Trophoblast cell (in vitro differentiated cells and primary cell): ENCODE measurements around the gene CPXM1.

Source experiments
- DNase-seq, 2 donors: peaks; one replicate each; pipeline ENCODE4 v3.0.0-alpha.2; 2016
- H2AFZ ChIP-seq: 2 replicates; pipeline ENCODE4 v1.6.1; 2013; ENCODE audit warnings: low read length, moderate library complexity, mild to moderate bottlenecking; ENCODE audit not compliant: insufficient read depth, poor library complexity
- H2AK5ac ChIP-seq: 2 replicates; pipeline ENCODE4 v1.6.1; 2013; ENCODE audit warnings: mild to moderate bottlenecking, low read length
- H2BK120ac ChIP-seq: 2 replicates; pipeline ENCODE4 v1.6.1; 2013; ENCODE audit warnings: low read length, mild to moderate bottlenecking, moderate library complexity; ENCODE audit not compliant: insufficient read depth, poor library complexity
- H2BK12ac ChIP-seq: 2 replicates; pipeline ENCODE4 v1.6.1; 2013; ENCODE audit warnings: mild to moderate bottlenecking, low read length, moderate library complexity
- H2BK5ac ChIP-seq: 2 replicates; pipeline ENCODE4 v1.6.1; 2013; ENCODE audit warnings: low read length, low read depth, moderate library complexity, mild to moderate bottlenecking; ENCODE audit not compliant: poor library complexity
- H3K14ac ChIP-seq: 2 replicates; pipeline ENCODE4 v1.6.1; 2013; ENCODE audit warnings: mild to moderate bottlenecking, low read length
- H3K18ac ChIP-seq: 2 replicates; pipeline ENCODE4 v1.6.1; 2013; ENCODE audit warnings: mild to moderate bottlenecking, low read length
- H3K23ac ChIP-seq: 2 replicates; pipeline ENCODE4 v1.6.1; 2013; ENCODE audit warnings: low read length
- H3K27ac ChIP-seq: 2 replicates; pipeline ENCODE4 v1.5.1; 2013; ENCODE audit warnings: low read depth, mild to moderate bottlenecking, inconsistent platforms, low read length, moderate library complexity
- H3K27me3 ChIP-seq: 2 replicates; pipeline ENCODE4 v1.6.1; 2013; ENCODE audit warnings: inconsistent platforms, mild to moderate bottlenecking, low read length, moderate library complexity; ENCODE audit not compliant: insufficient read depth
- H3K36me3 ChIP-seq, 2 experiments: 1 replicate in 1 of 2; 2 replicates in 1 of 2; pipeline ENCODE4 v1.6.1; 2013; ENCODE audit warnings: low read length in 2 of 2, mild to moderate bottlenecking in 2 of 2, moderate library complexity in 1 of 2; ENCODE audit not compliant: insufficient read depth in 2 of 2, control insufficient read depth in 1 of 2
- H3K4ac ChIP-seq: 2 replicates; pipeline ENCODE4 v1.6.1; 2013; ENCODE audit warnings: low read depth, mild to moderate bottlenecking, low read length, moderate library complexity
- H3K4me1 ChIP-seq, 2 experiments: 1 replicate in 1 of 2; 2 replicates in 1 of 2; pipeline ENCODE4 v1.6.1; 2013; ENCODE audit warnings: low read length in 2 of 2, mild to moderate bottlenecking in 2 of 2, moderate library complexity in 1 of 2; ENCODE audit not compliant: insufficient read depth in 2 of 2, control insufficient read depth in 1 of 2
- H3K4me2 ChIP-seq: 2 replicates; pipeline ENCODE4 v1.6.1; 2013; ENCODE audit warnings: inconsistent platforms, mild to moderate bottlenecking, low read length, moderate library complexity
- H3K4me3 ChIP-seq: 2 replicates; pipeline ENCODE4 v1.5.1; 2013; ENCODE audit warnings: mild to moderate bottlenecking, low read depth, low read length, inconsistent platforms
- H3K79me1 ChIP-seq: one replicate; pipeline ENCODE4 v1.6.1; 2013; ENCODE audit warnings: low read length
- H3K79me2 ChIP-seq: 2 replicates; pipeline ENCODE4 v1.6.1; 2013; ENCODE audit warnings: low read length, mild to moderate bottlenecking; ENCODE audit not compliant: control insufficient read depth, insufficient read depth, poor library complexity
- H3K9ac ChIP-seq: 2 replicates; pipeline ENCODE4 v1.6.1; 2013; ENCODE audit warnings: mild to moderate bottlenecking, low read length
- H3K9me3 ChIP-seq: 2 replicates; pipeline ENCODE4 v1.6.1; 2013; ENCODE audit warnings: low read depth, mild to moderate bottlenecking, control low read depth, inconsistent platforms, low read length; ENCODE audit not compliant: insufficient read depth
- H4K12ac ChIP-seq: 2 replicates; pipeline ENCODE4 v1.6.1; 2013; ENCODE audit warnings: low read depth, mild to moderate bottlenecking, low read length, moderate library complexity
- H4K8ac ChIP-seq: 2 replicates; pipeline ENCODE4 v1.6.1; 2013; ENCODE audit warnings: low read depth, mild to moderate bottlenecking, low read length, moderate library complexity
- H4K91ac ChIP-seq: one replicate; pipeline ENCODE4 v1.6.1; 2013; ENCODE audit warnings: low read depth, mild to moderate bottlenecking, low read length, moderate library complexity
- WGBS: extraction: QIAGEN DNeasy Blood & Tissue Kit; methylation state at CpG from one replicate; pipeline ENCODE4 v1.1.7; 2013; ENCODE audit warnings: missing lambda C conversion rate; ENCODE audit not compliant: insufficient read length, insufficient coverage; ENCODE audit errors: extremely low coverage; 5-methylcytosine and 5-hydroxymethylcytosine counted together

The CPXM1 gene

DNA sequence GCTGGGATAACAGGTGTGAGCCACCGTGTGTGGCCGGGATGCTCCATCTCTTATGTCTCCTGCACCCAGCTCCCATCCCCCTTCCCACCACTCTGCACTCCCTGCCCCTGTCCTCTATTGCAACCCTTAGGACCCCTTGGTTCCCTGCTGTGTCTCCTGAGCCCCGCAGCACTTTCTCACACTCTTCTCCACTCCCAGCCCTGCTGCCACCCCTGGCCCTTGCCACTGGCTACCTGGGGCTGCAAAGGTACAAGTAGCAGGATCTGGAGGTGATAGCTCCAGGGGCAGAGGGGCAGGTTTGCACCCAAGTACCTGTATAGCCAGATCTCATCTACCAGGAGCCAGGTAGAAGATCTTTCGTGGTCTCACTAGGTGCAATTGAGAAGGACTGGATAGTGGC, 6.6 kb upstream of the CPXM1 start:
- WGBS: no CpG with 5 or more reads among the region's 4 CpGs
- Histone ChIP-seq H3K4ac (no peak overlapping the region), H3K4me2 (no peak overlapping the region), H3K23ac (no peak overlapping the region), H3K9ac (no peak overlapping the region), H3K27me3 (peaks cover 37% of the 10 kb centered on the region), H2BK12ac (no peak overlapping the region), H2AK5ac (no peak overlapping the region), H3K14ac (no peak overlapping the region), H3K27ac (no peak overlapping the region), H3K18ac (no peak overlapping the region), H2AFZ (no peak overlapping the region), H4K12ac (no peak overlapping the region), H3K79me2 (no peaks in the 10 kb centered on the region), H3K79me1 (no peaks in the 10 kb centered on the region), H3K4me3 (no peak overlapping the region), H4K8ac (no peak overlapping the region), H4K91ac (no peak overlapping the region), H2BK5ac (no peak overlapping the region), H3K36me3 (no peaks in the 10 kb centered on the region), H3K9me3 (peaks cover 2% of the 10 kb centered on the region), H2BK120ac (no peak overlapping the region), H3K4me1 (peaks cover 0 to 3% of the 10 kb centered on the region in 2 experiments)
- DNase-seq: no peak

DNA sequence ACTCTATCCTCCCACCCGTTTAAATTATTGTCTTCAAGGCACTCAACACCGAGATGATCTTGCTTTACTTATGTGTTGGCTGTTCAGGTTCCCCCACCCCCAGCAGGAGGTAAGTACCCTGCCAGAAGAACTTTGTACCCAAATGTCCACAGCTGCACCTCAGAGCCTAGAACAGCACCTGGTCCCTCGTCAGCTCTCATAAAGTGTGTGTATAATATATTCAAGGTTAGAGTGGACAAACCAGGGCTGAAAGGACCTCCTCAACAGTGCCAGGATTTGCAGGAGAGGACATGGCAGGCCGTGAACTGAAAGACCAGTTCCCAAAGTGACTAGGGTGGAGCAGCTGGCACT, 5.9 kb upstream of the CPXM1 start:
- Histone ChIP-seq H3K9ac (no peak overlapping the region), H2AFZ (no peak overlapping the region), H2BK120ac (no peak overlapping the region), H2BK5ac (no peak overlapping the region), H3K14ac (no peak overlapping the region), H3K23ac (no peak overlapping the region), H3K4me2 (no peak overlapping the region), H2AK5ac (no peak overlapping the region), H3K18ac (no peak overlapping the region), H3K27me3 (peaks cover 42% of the 10 kb centered on the region), H2BK12ac (no peak overlapping the region), H3K4ac (no peak overlapping the region), H3K4me1 (peaks cover 0 to 3% of the 10 kb centered on the region in 2 experiments), H3K36me3 (no peaks in the 10 kb centered on the region), H3K79me2 (no peaks in the 10 kb centered on the region), H4K91ac (no peak overlapping the region), H4K8ac (no peak overlapping the region), H3K9me3 (peaks cover 2% of the 10 kb centered on the region), H3K79me1 (no peaks in the 10 kb centered on the region), H3K4me3 (no peak overlapping the region), H4K12ac (no peak overlapping the region), H3K27ac (no peak overlapping the region)
- no peak for DNase-seq
- no CpG with 5 or more reads among the region's 4 CpGs for WGBS

DNA sequence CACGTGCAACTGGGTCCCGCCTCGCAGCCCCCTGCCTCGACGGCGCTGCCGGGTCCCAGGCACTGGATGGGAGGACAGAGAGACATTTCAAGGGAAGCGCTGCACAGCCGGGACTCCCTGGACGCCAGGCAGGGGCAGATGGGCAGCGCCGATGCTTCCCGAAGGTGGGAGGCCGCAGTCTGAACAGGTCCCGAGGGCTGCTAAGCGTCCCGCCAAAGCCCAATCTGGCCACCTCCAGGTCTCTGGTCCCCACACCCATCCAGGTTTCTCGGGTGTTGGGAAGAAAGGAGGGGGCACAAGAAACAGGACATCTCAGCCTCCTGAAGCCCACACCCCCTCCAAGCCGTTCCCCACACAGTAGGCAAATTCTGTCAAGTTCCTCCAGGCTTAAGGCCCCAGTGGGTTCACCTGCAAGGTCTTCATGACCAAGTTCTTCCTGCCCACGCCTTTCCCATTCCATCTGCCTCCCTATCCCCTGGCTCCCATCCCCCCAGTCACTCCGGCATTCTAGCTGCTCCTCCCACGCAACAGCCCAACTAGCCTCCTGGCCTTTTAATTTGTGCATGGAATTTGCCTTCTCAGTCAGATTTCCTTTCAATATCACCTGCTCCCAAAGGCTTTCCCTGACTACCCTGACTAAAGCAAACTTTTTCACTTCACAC, 5.4 kb upstream of the CPXM1 start:
- H2BK120ac ChIP-seq: no peak overlapping the region
- no CpG with 5 or more reads among the region's 22 CpGs for WGBS
- H2AK5ac ChIP-seq: no peak overlapping the region
- DNase-seq: no peak
- H3K36me3 ChIP-seq: no peaks in the 10 kb centered on the region
- H3K79me1 ChIP-seq: no peaks in the 10 kb centered on the region
- no peak overlapping the region for H3K4ac ChIP-seq
- H3K23ac ChIP-seq: no peak overlapping the region
- H3K27me3 ChIP-seq: peaks cover 47% of the 10 kb centered on the region
- no peak overlapping the region for H3K4me2 ChIP-seq
- H3K4me3 ChIP-seq: peak overlapping the region; percentile 1
- H2BK5ac ChIP-seq: no peak overlapping the region
- H3K4me1 ChIP-seq: peaks cover 0 to 3% of the 10 kb centered on the region in 2 experiments
- no peak overlapping the region for H2AFZ ChIP-seq
- no peak overlapping the region for H2BK12ac ChIP-seq
- no peak overlapping the region for H4K8ac ChIP-seq
- no peaks in the 10 kb centered on the region for H3K79me2 ChIP-seq
- H3K9ac ChIP-seq: no peak overlapping the region
- no peak overlapping the region for H3K27ac ChIP-seq
- H3K9me3 ChIP-seq: peaks cover 2% of the 10 kb centered on the region
- H4K12ac ChIP-seq: no peak overlapping the region
- H4K91ac ChIP-seq: no peak overlapping the region
- no peak overlapping the region for H3K18ac ChIP-seq
- H3K14ac ChIP-seq: no peak overlapping the region

DNA sequence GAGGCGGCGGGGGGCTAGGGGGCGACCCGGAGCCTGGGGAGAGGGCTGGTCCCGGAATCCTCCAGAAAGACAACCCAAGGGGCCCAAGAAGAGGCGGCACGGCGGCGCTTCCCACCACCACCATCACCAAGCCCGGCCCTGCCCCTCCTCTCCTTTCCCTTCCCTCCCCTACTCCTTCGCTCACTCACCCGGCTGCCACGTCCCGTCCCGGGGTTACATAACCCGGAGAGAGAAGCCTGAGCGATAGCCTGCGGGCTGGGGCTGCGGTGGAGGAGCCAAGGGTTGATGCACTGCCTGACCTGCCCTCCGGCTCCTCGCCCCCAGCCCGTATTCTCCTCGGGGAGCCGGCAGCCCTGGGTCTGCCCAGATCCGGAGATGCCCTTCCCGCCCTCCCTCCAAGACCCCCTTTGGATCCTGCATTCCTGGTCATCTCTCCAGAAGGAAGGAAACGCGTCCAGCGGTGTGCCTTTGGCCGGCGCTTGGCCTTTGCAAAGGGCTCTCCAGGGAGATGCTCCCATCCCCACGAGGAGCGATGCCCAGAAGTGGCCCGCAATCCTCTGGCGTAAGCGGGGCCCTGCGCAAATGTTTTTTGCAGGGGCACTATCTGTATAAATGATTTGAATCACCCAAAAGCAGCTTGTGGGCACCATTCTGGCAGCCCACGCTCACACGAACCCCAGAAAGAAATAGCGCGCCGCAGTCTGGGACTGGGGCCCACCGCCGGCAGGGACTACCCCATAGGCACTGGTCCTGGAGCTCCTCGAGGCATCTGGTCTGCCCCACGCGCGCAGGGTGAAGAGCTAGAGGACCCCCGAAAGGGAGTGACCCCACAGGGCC, 4.6 kb upstream of the CPXM1 start:
- no peak overlapping the region for H3K9ac ChIP-seq
- no peak overlapping the region for H2BK5ac ChIP-seq
- WGBS: no CpG with 5 or more reads among the region's 49 CpGs
- no peak overlapping the region for H3K27ac ChIP-seq
- H3K4me3 ChIP-seq: no peak overlapping the region
- H3K9me3 ChIP-seq: peaks cover 4% of the 10 kb centered on the region
- H3K4me2 ChIP-seq: peak overlapping the region; percentile 36
- no peak overlapping the region for H4K91ac ChIP-seq
- no peak overlapping the region for H3K14ac ChIP-seq
- H2AK5ac ChIP-seq: no peak overlapping the region
- no peak overlapping the region for H3K18ac ChIP-seq
- H2BK12ac ChIP-seq: no peak overlapping the region
- peaks cover 1% of the 10 kb centered on the region for H3K79me2 ChIP-seq
- H3K23ac ChIP-seq: no peak overlapping the region
- no peak overlapping the region for H2BK120ac ChIP-seq
- peak; percentile 73 to 75 for DNase-seq
- H4K8ac ChIP-seq: no peak overlapping the region
- H3K27me3 ChIP-seq: peaks cover 53% of the 10 kb centered on the region
- no peaks in the 10 kb centered on the region for H3K79me1 ChIP-seq
- no peak overlapping the region for H3K4ac ChIP-seq
- H2AFZ ChIP-seq: no peak overlapping the region
- H3K36me3 ChIP-seq: no peaks in the 10 kb centered on the region
- H4K12ac ChIP-seq: no peak overlapping the region
- peaks cover 2 to 4% of the 10 kb centered on the region in 2 experiments for H3K4me1 ChIP-seq
